ENCODE data around the gene TMC7.

DNA sequence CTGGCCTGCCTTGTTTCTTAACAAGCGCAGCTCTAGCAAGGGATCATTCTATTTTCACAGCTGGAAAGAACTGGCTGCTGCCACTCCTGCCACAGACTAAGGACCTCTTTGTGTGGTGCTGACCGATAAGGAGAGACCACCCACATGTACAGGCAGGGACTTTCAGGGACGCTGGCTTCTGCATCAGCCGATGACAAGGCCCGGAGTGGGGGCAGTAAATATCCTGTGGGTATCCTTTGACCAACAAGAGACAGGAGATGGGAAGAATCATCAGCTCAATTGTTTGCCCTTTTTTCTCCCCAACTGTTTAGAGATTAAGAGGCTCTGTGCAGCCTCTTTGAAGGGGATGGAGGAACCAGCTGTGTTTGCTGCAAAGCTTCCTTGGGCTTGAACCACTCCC, 120.9 kb downstream of the TMC7 start:
- TF ChIP-seq RAD21 (IDR thresholded peaks at IDR 0.05) (no peak), EGR1 (IDR thresholded peaks at IDR 0.05; ENCODE audit: low read depth in 2 of 2) (no peak), SP1 (IDR thresholded peaks at IDR 0.05) (no peak), TAF1 (conservative IDR thresholded peaks at IDR 0.05) (no peak)
- TF ChIP-seq, protein P1, sequence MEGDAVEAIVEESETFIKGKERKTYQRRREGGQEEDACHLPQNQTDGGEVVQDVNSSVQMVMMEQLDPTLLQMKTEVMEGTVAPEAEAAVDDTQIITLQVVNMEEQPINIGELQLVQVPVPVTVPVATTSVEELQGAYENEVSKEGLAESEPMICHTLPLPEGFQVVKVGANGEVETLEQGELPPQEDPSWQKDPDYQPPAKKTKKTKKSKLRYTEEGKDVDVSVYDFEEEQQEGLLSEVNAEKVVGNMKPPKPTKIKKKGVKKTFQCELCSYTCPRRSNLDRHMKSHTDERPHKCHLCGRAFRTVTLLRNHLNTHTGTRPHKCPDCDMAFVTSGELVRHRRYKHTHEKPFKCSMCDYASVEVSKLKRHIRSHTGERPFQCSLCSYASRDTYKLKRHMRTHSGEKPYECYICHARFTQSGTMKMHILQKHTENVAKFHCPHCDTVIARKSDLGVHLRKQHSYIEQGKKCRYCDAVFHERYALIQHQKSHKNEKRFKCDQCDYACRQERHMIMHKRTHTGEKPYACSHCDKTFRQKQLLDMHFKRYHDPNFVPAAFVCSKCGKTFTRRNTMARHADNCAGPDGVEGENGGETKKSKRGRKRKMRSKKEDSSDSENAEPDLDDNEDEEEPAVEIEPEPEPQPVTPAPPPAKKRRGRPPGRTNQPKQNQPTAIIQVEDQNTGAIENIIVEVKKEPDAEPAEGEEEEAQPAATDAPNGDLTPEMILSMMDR (IDR thresholded peaks at IDR 0.05; ENCODE audit: low read depth, low read length, missing input control), result no peak
- TF ChIP-seq, protein P2, sequence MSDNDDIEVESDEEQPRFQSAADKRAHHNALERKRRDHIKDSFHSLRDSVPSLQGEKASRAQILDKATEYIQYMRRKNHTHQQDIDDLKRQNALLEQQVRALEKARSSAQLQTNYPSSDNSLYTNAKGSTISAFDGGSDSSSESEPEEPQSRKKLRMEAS (IDR thresholded peaks at IDR 0.05), result no peak
- TF ChIP-seq, protein P3, sequence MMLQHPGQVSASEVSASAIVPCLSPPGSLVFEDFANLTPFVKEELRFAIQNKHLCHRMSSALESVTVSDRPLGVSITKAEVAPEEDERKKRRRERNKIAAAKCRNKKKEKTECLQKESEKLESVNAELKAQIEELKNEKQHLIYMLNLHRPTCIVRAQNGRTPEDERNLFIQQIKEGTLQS (IDR thresholded peaks at IDR 0.05), result no peak

Measured in liver (tissue), 3 donors.